IMR-90 (cell line): Measurements from ENCODE around the gene KMT2D. TPM values are rescaled to one million over a fixed set of nuclear protein-coding genes. Genes with fewer than 3 reads are reported as not detected.

Experiments
- MAFK ChIP-seq: IDR thresholded peaks from 2 replicates; pipeline ENCODE4 v1.6.1; 2012; ENCODE audit warnings: low read depth, low read length, improper control_type of control experiment
- MAZ ChIP-seq: IDR thresholded peaks from 2 replicates; pipeline ENCODE4 v1.6.1; 2012; ENCODE audit warnings: low read depth, mild to moderate bottlenecking, low read length, improper control_type of control experiment, moderate library complexity, borderline replicate concordance
- POLR2A ChIP-seq: IDR thresholded peaks from 2 replicates; pipeline ENCODE4 v1.6.1; 2012; ENCODE audit warnings: mild to moderate bottlenecking, low read depth, low read length
- RAD21 ChIP-seq: IDR thresholded peaks from 2 replicates; pipeline ENCODE4 v1.6.1; 2012; ENCODE audit warnings: low read length, improper control_type of control experiment
- RCOR1 ChIP-seq: IDR thresholded peaks from 2 replicates; pipeline ENCODE4 v1.6.1; 2012; ENCODE audit warnings: mild to moderate bottlenecking, low read length, improper control_type of control experiment; ENCODE audit not compliant: insufficient replicate concordance
- RFX5 ChIP-seq: IDR thresholded peaks from 2 replicates; pipeline ENCODE4 v1.8.0; 2012; ENCODE audit warnings: low read depth, mild to moderate bottlenecking, low read length, moderate library complexity
- polyA plus RNA-seq, 3 experiments: library from polyadenylated mRNA; depleted of rRNA; stranded (reverse); fragments of >200 nt; gene quantifications; 2 replicates each; pipeline ENCODE4 v1.2.3, GENCODE V29; 2012; ENCODE audit warnings: low replicate concordance in 1 of 3
- total RNA-seq: library from RNA; depleted of rRNA; stranded (reverse); fragments of >200 nt; gene quantifications from 2 replicates; pipeline ENCODE4 v1.2.3, GENCODE V29; 2012

The KMT2D gene
- total and polyA plus RNA-seq, 2 of the 4 experiments (the other 2 are of a cell fraction): 6.6 to 25.2 TPM

DNA sequence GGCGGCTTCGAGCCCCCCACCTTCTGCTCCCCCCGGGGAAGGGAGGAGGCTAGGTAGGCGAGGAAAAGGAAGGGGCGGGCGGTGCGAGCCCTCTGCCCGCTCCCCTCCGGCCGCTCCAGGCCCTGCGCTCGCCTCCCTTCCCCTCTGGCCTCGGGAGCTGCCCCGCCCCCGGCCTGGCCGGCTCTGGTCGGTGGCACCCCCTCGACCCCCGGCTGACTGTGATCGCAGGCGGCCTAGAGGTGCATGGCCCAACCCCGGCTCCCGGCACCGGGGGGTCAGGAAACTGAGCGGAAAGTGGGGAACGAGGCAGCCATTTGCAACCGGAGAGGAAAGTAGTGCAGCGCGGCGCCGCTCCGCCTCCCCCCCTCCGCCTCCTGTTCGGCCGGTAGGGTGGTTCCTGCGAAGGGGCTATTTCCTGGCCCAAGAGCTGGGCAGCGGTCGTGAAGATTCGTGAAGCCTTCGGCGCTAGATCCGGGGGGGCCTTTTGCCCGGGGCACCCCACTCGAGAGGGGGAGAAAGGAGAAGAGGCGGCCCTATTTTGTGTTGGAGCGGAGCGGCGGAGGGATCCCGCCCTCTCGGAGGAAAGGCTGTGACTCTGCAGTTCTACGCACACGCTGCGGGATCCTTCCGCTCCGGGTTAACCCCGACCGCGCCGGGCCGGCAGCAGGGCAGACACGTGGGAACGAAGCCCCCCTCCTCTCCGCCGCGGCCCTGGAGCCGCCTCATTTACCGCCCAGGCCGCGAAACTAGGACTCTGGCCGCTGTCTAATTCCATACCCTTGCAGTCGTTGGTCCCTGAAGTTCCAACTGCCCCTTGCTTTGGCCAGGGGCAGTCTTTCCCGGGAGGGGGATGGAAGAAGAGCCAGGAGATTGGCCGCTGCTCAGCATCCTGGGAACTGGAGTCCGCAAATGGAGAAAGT, at the start of gene KMT2D (continued):
- TF ChIP-seq MAZ (peak; percentile 94; the same call in 1 of the 2 replicates), RCOR1 (no peak), POLR2A (peak; percentile 48; the same call in 1 of the 2 replicates), RAD21 (no peak), MAFK (peak; percentile 57; the same call in 1 of the 2 replicates), RFX5 (no peak)
